Stomach (tissue), 9 donors: Measurements from ENCODE around the gene RINL. TPM values are rescaled to one million over a fixed set of nuclear protein-coding genes. Genes with fewer than 3 reads are reported as not detected.
"Not testable (repeated sequence)": the region's sequence is repeated elsewhere in the genome, so short reads cannot be mapped to it uniquely, and the experiment has no call there.

Experiments used
- DNase-seq, 2 donors: peaks; one replicate each; pipeline versions ENCODE4 v3.0.0 to v3.0.0-alpha.2; 2013 to 2019
- H3K27ac ChIP-seq, 5 donors: fragments of 200-600 bp in 4 of 5; sonication (generic) in 4 of 5; one replicate each; pipeline ENCODE4 v1.5.1; 2013 to 2019; ENCODE audit warnings: mild to moderate bottlenecking in 1 of 5, moderate library complexity in 1 of 5
- H3K27me3 ChIP-seq, 3 donors: fragments of 200-600 bp; sonication (generic); one replicate each; pipeline ENCODE4 v1.5.1; 2017 to 2019; ENCODE audit warnings: mixed run types in 1 of 3
- H3K36me3 ChIP-seq, 4 donors: fragments of 200-600 bp; sonication (generic); 1 replicate in 3 of 4; 2 replicates in 1 of 4; pipeline ENCODE4 v1.5.1; 2016 to 2019
- H3K4me1 ChIP-seq, 4 donors: fragments of 200-600 bp; sonication (generic); one replicate each; pipeline ENCODE4 v1.5.1; 2016 to 2019
- H3K4me3 ChIP-seq, 4 donors: fragments of 200-600 bp; sonication (generic) in 3 of 4; one replicate each; pipeline ENCODE4 v1.5.1; 2016 to 2019; ENCODE audit warnings: mild to moderate bottlenecking in 1 of 4
- H3K9me3 ChIP-seq, 4 donors: fragments of 200-600 bp; sonication (generic); one replicate each; pipeline ENCODE4 v1.5.1; 2016 to 2019
- CTCF ChIP-seq, 7 experiments: fragments of 450-650 bp in 4 of 7; fragments of 200-600 bp in 3 of 7; sonication (generic) in 3 of 7; IDR thresholded peaks; one replicate each; pipeline ENCODE4 v1.5.1; 2016 to 2019; ENCODE audit warnings: antibody characterized with exemption in 7 of 7, control low read depth in 2 of 7, mild to moderate bottlenecking in 1 of 7
- EP300 ChIP-seq: sonication (generic); formaldehyde crosslinking; IDR thresholded peaks from one replicate; pipeline ENCODE4 v1.6.1; 2017; ENCODE audit warnings: antibody characterized with exemption
- POLR2A ChIP-seq, 4 donors: fragments of 450-650 bp; IDR thresholded peaks; one replicate each; pipeline ENCODE4 v1.6.1; 2016; ENCODE audit warnings: antibody characterized with exemption in 4 of 4, control low read depth in 2 of 4, mild to moderate bottlenecking in 1 of 4, moderate library complexity in 1 of 4
- POLR2AphosphoS5 ChIP-seq, 3 donors: sonication (generic); formaldehyde crosslinking; IDR thresholded peaks; one replicate each; pipeline ENCODE4 v1.6.1; 2016; ENCODE audit warnings: antibody characterized with exemption in 3 of 3
- WGBS, 5 donors: extraction: QIAGEN DNeasy Blood & Tissue Kit in 3 of 5; methylation state at CpG; one replicate each; pipeline versions ENCODE4 v1.1.5 to v1.1.7; 2013 to 2018; 5-methylcytosine and 5-hydroxymethylcytosine counted together
- intact Hi-C: fragments of 100-400 bp; cut with DNase I; formaldehyde crosslinking; loops from one replicate; pipeline ENCODE4 v1.15.1; 2023; ENCODE audit warnings: low total_unique reads
- polyA plus RNA-seq, 3 donors: library from polyadenylated mRNA; stranded (reverse); fragments of 200-250 nt; gene quantifications; one replicate each; pipeline ENCODE4 v1.2.3, GENCODE V29; 2013
- total RNA-seq, 5 donors: library from RNA; depleted of rRNA; stranded (reverse); fragments of >200 nt; gene quantifications; one replicate each; pipeline versions ENCODE4 v1.1.0 to v1.2.3, GENCODE V29; 2014 to 2016
- donor health status: healthy with polysubstance abuse.
- donor health status: Bipolar disorder and iron deficiency.
- donor health status: healthy.

Gene RINL
- total and polyA plus RNA-seq, 8 donors = 1.8 to 10.0 (median 6.9) TPM; not detected in 1

- Histone ChIP-seq H3K27me3 (no peaks in the 10 kb centered on the region), H3K36me3 (peaks cover 40 to 83% (median 70%) of the 10 kb centered on the region in 4 donors), H3K27ac (peak overlapping the region in 1 of 5 donors; percentile 44), H3K9me3 (no peaks in the 10 kb centered on the region), H3K4me1 (peaks cover 9 to 59% (median 39%) of the 10 kb centered on the region in 4 donors), H3K4me3 (no peak overlapping the region)
- intact Hi-C loops = no loop called here
- TF ChIP-seq POLR2AphosphoS5 (IDR thresholded peaks at IDR 0.05) (no peak), CTCF (IDR thresholded peaks at IDR 0.05) (no peak), POLR2A (IDR thresholded peaks at IDR 0.05) (no peak), EP300 (no peak)
- no peak for DNase-seq
- 58 to 67% (median 62%) methylated on average over 6 of the region's 6 CpGs for WGBS, 5 donors
Observed at GRCh38 chr19:38826856-38827551, 51.1 kb downstream of the RINL start.

GRCh38 chr19:38825936-38826335 lies 52.1 kb downstream of the RINL start:
- H3K4me1 ChIP-seq = peaks cover 8 to 60% (median 39%) of the 10 kb centered on the region in 4 donors
- intact Hi-C loops = not testable (repeated sequence)

GRCh38 chr19:38821230-38821825 lies 56.7 kb downstream of the RINL start:
- H3K4me3 ChIP-seq, H3K27me3 ChIP-seq, DNase-seq, H3K9me3 ChIP-seq, intact Hi-C loops, H3K27ac ChIP-seq: not testable (repeated sequence)
- Histone ChIP-seq H3K36me3 (peaks cover 40 to 93% (median 77%) of the 10 kb centered on the region in 4 donors), H3K4me1 (peaks cover 6 to 28% (median 15%) of the 10 kb centered on the region in 4 donors)
- 87 to 99% (median 98%) methylated on average over 13 to 29 of the region's 29 CpGs for WGBS, 5 donors

More at GRCh38 chr19:38825936-38826335, 52.1 kb downstream of the RINL start:
- WGBS, 5 donors = 78 to 91% (median 87%) methylated on average over 7 of the region's 7 CpGs
- H3K9me3 ChIP-seq, H3K27me3 ChIP-seq, H3K4me3 ChIP-seq, H3K27ac ChIP-seq, DNase-seq: not testable (repeated sequence)
- peaks cover 42 to 94% (median 80%) of the 10 kb centered on the region in 4 donors for H3K36me3 ChIP-seq

GRCh38 chr19:38819231-38819920 lies 58.7 kb downstream of the RINL start:
- H3K36me3 ChIP-seq = peaks cover 48 to 93% (median 81%) of the 10 kb centered on the region in 4 donors
- H3K27me3 ChIP-seq = no peaks in the 10 kb centered on the region
- DNase-seq = peak; percentile 49 to 71
- intact Hi-C loops = no loop called here
- H3K27ac ChIP-seq = peak overlapping the region in 2 of 5 donors; percentile 15 to 24
- H3K4me3 ChIP-seq = no peak overlapping the region
- peaks cover 6 to 15% (median 10%) of the 10 kb centered on the region in 4 donors for H3K4me1 ChIP-seq
- TF ChIP-seq POLR2A (IDR thresholded peaks at IDR 0.05) (no peak), POLR2AphosphoS5 (IDR thresholded peaks at IDR 0.05) (peak in 1 of 3 donors; percentile 25)
- 65 to 82% (median 77%) methylated on average over 13 of the region's 13 CpGs for WGBS, 5 donors
- H3K9me3 ChIP-seq = no peaks in the 10 kb centered on the region

Other genes with a start within 250 kb of the RINL start
- 100 to 1,000 TPM; 254 to 343 (median 319) TPM for gene ACTN4, start 230.6 kb downstream of the RINL start, total RNA-seq
- 10 to 100 TPM; 55.3 to 87.2 (median 75.0) TPM for gene ACTN4, start 230.6 kb downstream of the RINL start, polyA plus RNA-seq
- 10 to 100 TPM in 1 of 5 donors, 1 to 10 TPM in 4; 1.2 to 33.3 (median 4.8) TPM for gene CAPN12, start 133.8 kb downstream of the RINL start, total RNA-seq
- 10 to 100 TPM in 2 of 3 donors, 1 to 10 TPM in 1; 3.4 to 16.9 (median 16.3) TPM for gene CAPN12, start 133.8 kb downstream of the RINL start, polyA plus RNA-seq
- 1 to 10 TPM in 1 of 5 donors, not detected in 4; 2.0 TPM for gene LGALS7, start 104.8 kb downstream of the RINL start, total RNA-seq
- 1,000 to 10,000 TPM in 1 of 3 donors, 1 to 10 TPM in 1, not detected in 1; 1.7 to 1,381 TPM for gene LGALS7, start 104.8 kb downstream of the RINL start, polyA plus RNA-seq
- gene LGALS7B, start 89.1 kb downstream of the RINL start, total RNA-seq = not detected
- gene LGALS7B, start 89.1 kb downstream of the RINL start, polyA plus RNA-seq = 100 to 1,000 TPM in 1 of 3 donors, 1 to 10 TPM in 2; 3.6 to 980 (median 4.6) TPM
- gene LGALS4, start 65.3 kb downstream of the RINL start, total RNA-seq = 1,000 to 10,000 TPM in 1 of 5 donors, 100 to 1,000 TPM in 3, 10 to 100 TPM in 1; 32.1 to 1,765 (median 113) TPM
- 100 to 1,000 TPM in 1 of 3 donors, 10 to 100 TPM in 2; 23.5 to 627 (median 80.1) TPM for gene LGALS4, start 65.3 kb downstream of the RINL start, polyA plus RNA-seq
- gene ECH1, start 46.5 kb downstream of the RINL start, total RNA-seq = 100 to 1,000 TPM in 2 of 5 donors, 10 to 100 TPM in 3; 32.9 to 720 (median 94.6) TPM
- gene ECH1, start 46.5 kb downstream of the RINL start, polyA plus RNA-seq = 100 to 1,000 TPM; 161 to 270 (median 228) TPM
- 100 to 1,000 TPM; 148 to 242 (median 169) TPM for gene HNRNPL, start 28.3 kb downstream of the RINL start, total RNA-seq
- 100 to 1,000 TPM; 111 to 151 (median 114) TPM for gene HNRNPL, start 28.3 kb downstream of the RINL start, polyA plus RNA-seq
- gene SIRT2, start 21.3 kb upstream of the RINL start, total RNA-seq = 100 to 1,000 TPM in 1 of 5 donors, 10 to 100 TPM in 4; 21.1 to 764 (median 32.9) TPM
- gene SIRT2, start 21.3 kb upstream of the RINL start, polyA plus RNA-seq = 10 to 100 TPM; 31.6 to 46.6 (median 35.7) TPM
- 10 to 100 TPM in 2 of 5 donors, 1 to 10 TPM in 2, not detected in 1; 5.4 to 93.3 (median 15.4) TPM for gene NFKBIB, start 21.7 kb upstream of the RINL start, total RNA-seq
- 10 to 100 TPM; 29.6 to 46.3 (median 44.0) TPM for gene NFKBIB, start 21.7 kb upstream of the RINL start, polyA plus RNA-seq
- gene CCER2, start 33.9 kb upstream of the RINL start, total RNA-seq = 1 to 10 TPM in 1 of 5 donors, not detected in 4; 3.9 TPM
- 1 to 10 TPM in 2 of 3 donors, under 1 TPM in 1; 0.68 to 1.2 (median 1.1) TPM for gene CCER2, start 33.9 kb upstream of the RINL start, polyA plus RNA-seq
- gene SARS2, start 52.5 kb upstream of the RINL start, total RNA-seq = 10 to 100 TPM in 2 of 5 donors, 1 to 10 TPM in 2, not detected in 1; 4.9 to 59.4 (median 18.2) TPM
- 10 to 100 TPM; 24.1 to 37.8 (median 31.4) TPM for gene SARS2, start 52.5 kb upstream of the RINL start, polyA plus RNA-seq
- gene MRPS12, start 52.7 kb upstream of the RINL start, total RNA-seq = 10 to 100 TPM in 3 of 5 donors, 1 to 10 TPM in 2; 3.8 to 47.5 (median 16.1) TPM
- 10 to 100 TPM; 44.2 to 73.1 (median 55.3) TPM for gene MRPS12, start 52.7 kb upstream of the RINL start, polyA plus RNA-seq
- gene FBXO17, start 97.5 kb upstream of the RINL start, total RNA-seq = 10 to 100 TPM in 1 of 5 donors, 1 to 10 TPM in 3, not detected in 1; 1.8 to 19.1 (median 6.3) TPM
- gene FBXO17, start 97.5 kb upstream of the RINL start, polyA plus RNA-seq = 1 to 10 TPM; 4.7 to 7.9 (median 6.6) TPM
- 1 to 10 TPM in 3 of 5 donors, under 1 TPM in 1, not detected in 1; 0.89 to 5.5 (median 3.3) TPM for gene FBXO27, start 154.3 kb upstream of the RINL start, total RNA-seq
- 1 to 10 TPM; 2.3 to 7.1 (median 3.2) TPM for gene FBXO27, start 154.3 kb upstream of the RINL start, polyA plus RNA-seq
- not detected for gene ACP7, start 206.1 kb upstream of the RINL start, total RNA-seq
- not detected for gene ACP7, start 206.1 kb upstream of the RINL start, polyA plus RNA-seq
- gene PAK4, start 247.5 kb upstream of the RINL start, total RNA-seq = 10 to 100 TPM in 3 of 5 donors, 1 to 10 TPM in 2; 4.2 to 80.4 (median 35.6) TPM
- gene PAK4, start 247.5 kb upstream of the RINL start, polyA plus RNA-seq = 10 to 100 TPM; 20.8 to 24.5 (median 24.3) TPM